NCI-H524 treated with DMSO at 0.1 percent for 48 hours (cell line): ENCODE data around the gene GPBAR1.
A peak's percentile ranks its signal among the peaks of the same experiment; 100 is the strongest.
"Not testable (repeated sequence)": the region's sequence is repeated elsewhere in the genome, so short reads cannot be mapped to it uniquely, and the experiment has no call there.

Experiments used
- DNase-seq: peaks from one replicate; lab custom pipeline; 2025; lab: John Stamatoyannopoulos, UW

Gene GPBAR1

GRCh38 chr2:218269900-218270720 lies 9.3 kb downstream of the GPBAR1 start, which contains the start of the genes AAMP and PNKD:
Gene AAMP (minus strand): TSS chr2:218270137. CDS start chr2:218270086, 51 bp downstream.
Gene PNKD (plus strand): TSS chr2:218270519. CDS start chr2:218270536, 17 bp downstream.
- DNase-seq = peak; percentile 91

- DNase-seq = no peak
These were observed 10.1 kb downstream of the GPBAR1 start for GRCh38 chr2:218270721-218271486.

GRCh38 chr2:218271487-218271797 lies 10.6 kb downstream of the GPBAR1 start:
- DNase-seq = no peak

- no peak for DNase-seq
These were observed 11.2 kb downstream of the GPBAR1 start for GRCh38 chr2:218271865-218272530.

GRCh38 chr2:218272531-218273212 lies 11.9 kb downstream of the GPBAR1 start:
- DNase-seq = no peak

GRCh38 chr2:218273214-218273907 lies 12.5 kb downstream of the GPBAR1 start:
- DNase-seq = not testable (repeated sequence)

- DNase-seq = no peak
These were observed 13.1 kb downstream of the GPBAR1 start for GRCh38 chr2:218273908-218274249.

- DNase-seq = no peak
These were observed 13.8 kb downstream of the GPBAR1 start for GRCh38 chr2:218274586-218274985.

- DNase-seq = no peak
These were observed 14.7 kb downstream of the GPBAR1 start for GRCh38 chr2:218275371-218276072.

- DNase-seq = no peak
These were observed 16.4 kb downstream of the GPBAR1 start for GRCh38 chr2:218276986-218277755.

GRCh38 chr2:218277921-218278320 lies 17.1 kb downstream of the GPBAR1 start:
- DNase-seq = no peak

GRCh38 chr2:218278531-218279360 lies 17.9 kb downstream of the GPBAR1 start:
- DNase-seq = no peak

GRCh38 chr2:218280260-218280870 lies 19.6 kb downstream of the GPBAR1 start:
- DNase-seq = no peak

- no peak for DNase-seq
These were observed 20.6 kb downstream of the GPBAR1 start for GRCh38 chr2:218281449-218281848.

- DNase-seq = no peak
These were observed 21.6 kb downstream of the GPBAR1 start for GRCh38 chr2:218282173-218282991.

- no peak for DNase-seq
These were observed 23.4 kb downstream of the GPBAR1 start for GRCh38 chr2:218284106-218284811.

GRCh38 chr2:218285604-218286003 lies 24.8 kb downstream of the GPBAR1 start:
- no peak for DNase-seq
